ENCODE data around the gene UFC1. TPM values are rescaled to one million over a fixed set of nuclear protein-coding genes. Genes with fewer than 3 reads are reported as not detected.
A peak's percentile ranks its signal among the peaks of the same experiment; 100 is the strongest.

Gene UFC1
- total RNA-seq, 2 experiments from 2014 or later, result 96.6 to 97.8 TPM

DNA sequence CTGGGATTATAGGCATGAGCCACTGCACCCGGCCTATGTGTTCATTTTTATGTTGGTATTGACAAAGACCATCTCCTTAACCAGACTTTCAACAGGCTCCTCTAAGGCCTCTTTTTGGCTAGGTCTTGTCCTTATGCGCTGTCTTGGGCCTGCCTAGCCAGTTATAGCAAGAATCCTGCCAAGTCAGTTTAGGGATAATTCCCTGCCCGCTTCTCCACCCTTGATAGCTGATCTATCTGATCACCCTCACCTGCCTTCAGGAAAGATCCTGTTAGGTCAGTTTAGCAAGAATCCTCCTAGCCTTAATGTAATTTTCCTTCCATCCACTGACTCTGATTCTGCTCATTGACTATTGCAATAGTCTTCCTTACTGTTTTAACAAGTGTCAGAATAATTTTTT is 25.9 kb downstream of the UFC1 start:
- Mint-ChIP-seq H3K4me1 (ENCODE audit: low read depth) (peaks cover 78% of the 10 kb centered on the region), H3K9me3 (no peaks in the 10 kb centered on the region), H3K36me3 (ENCODE audit: low read depth) (peaks cover 26% of the 10 kb centered on the region), H3K4me3 (peak overlapping the region; percentile 50), H3K27ac (peak overlapping the region; percentile 97), H3K27me3 (no peaks in the 10 kb centered on the region)
- H3K27me3 ChIP-seq (ENCODE audit: control insufficient read depth in 1 of 2, insufficient read depth in 2 of 2, low read length in 2 of 2), result no peaks in the 10 kb centered on the region
- intact Hi-C loops (cut with DNase I, micrococcal nuclease), result loop anchor here in 1 of 2 experiments (5.0 kb wide), 1 partner anchor 43 kb away; the partner anchor contains the start of gene APOA2
- no peaks in the 10 kb centered on the region for H3K9me3 ChIP-seq (ENCODE audit: control insufficient read depth in 1 of 2, insufficient read depth in 1 of 2, low read length in 2 of 2)
- CTCF ChIA-PET, result interaction anchor here (1.0 to 1.3 kb wide), 2 partner anchors 46 to 126 kb away, joined by 3 read pairs; partner anchors contain the start of gene TOMM40L
- POLR2A ChIA-PET, result interaction anchor here (0.9 to 5.2 kb wide), 3 partner anchors 14 to 46 kb away, joined by 4 to 67 read pairs (median 4); partner anchors contain the start of genes NDUFS2, PPOX and TOMM40L
- ATAC-seq (ENCODE audit: poor library complexity) (no peak), DNase-seq (no peak)
- TF ChIP-seq, protein P1, sequence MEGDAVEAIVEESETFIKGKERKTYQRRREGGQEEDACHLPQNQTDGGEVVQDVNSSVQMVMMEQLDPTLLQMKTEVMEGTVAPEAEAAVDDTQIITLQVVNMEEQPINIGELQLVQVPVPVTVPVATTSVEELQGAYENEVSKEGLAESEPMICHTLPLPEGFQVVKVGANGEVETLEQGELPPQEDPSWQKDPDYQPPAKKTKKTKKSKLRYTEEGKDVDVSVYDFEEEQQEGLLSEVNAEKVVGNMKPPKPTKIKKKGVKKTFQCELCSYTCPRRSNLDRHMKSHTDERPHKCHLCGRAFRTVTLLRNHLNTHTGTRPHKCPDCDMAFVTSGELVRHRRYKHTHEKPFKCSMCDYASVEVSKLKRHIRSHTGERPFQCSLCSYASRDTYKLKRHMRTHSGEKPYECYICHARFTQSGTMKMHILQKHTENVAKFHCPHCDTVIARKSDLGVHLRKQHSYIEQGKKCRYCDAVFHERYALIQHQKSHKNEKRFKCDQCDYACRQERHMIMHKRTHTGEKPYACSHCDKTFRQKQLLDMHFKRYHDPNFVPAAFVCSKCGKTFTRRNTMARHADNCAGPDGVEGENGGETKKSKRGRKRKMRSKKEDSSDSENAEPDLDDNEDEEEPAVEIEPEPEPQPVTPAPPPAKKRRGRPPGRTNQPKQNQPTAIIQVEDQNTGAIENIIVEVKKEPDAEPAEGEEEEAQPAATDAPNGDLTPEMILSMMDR (IDR thresholded peaks at IDR 0.05), result no peak
- H3K4me3 ChIP-seq (ENCODE audit: low read length), result no peak overlapping the region
- no peak overlapping the region for H3K27ac ChIP-seq (ENCODE audit: low read depth in 1 of 2, low read length in 2 of 2)
- H3K4me1 ChIP-seq (ENCODE audit: insufficient read depth, low read length), result peaks cover 81% of the 10 kb centered on the region
- peaks cover 13% of the 10 kb centered on the region for H3K36me3 ChIP-seq (ENCODE audit: insufficient read depth, low read length)

DNA sequence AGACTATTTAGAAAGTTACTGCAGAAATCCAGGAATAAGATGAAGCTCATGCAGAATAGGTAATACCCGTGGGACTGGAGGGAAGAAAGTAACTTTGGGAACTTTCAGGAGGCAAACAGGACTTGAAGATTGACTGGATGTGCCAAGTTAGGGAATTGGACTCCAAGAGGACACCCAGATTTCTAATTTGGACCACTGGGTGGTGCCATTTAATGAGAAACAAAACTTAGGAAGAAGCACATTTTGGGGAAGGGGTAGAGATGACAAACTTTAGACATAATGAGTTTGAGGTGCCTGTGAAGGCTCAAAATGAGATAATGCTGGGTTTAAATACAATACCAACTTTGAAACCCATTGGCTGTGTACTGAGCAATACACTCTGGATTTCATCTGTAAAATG is 26.9 kb downstream of the UFC1 start:
- no peak overlapping the region for H3K4me3 ChIP-seq (ENCODE audit: low read length)
- peaks cover 4% of the 10 kb centered on the region for H3K36me3 ChIP-seq (ENCODE audit: insufficient read depth, low read length)
- DNase-seq (peak in 3 of 14 experiments; percentile 36 to 49 (median 44)), ATAC-seq (ENCODE audit: poor library complexity) (no peak)
- Mint-ChIP-seq H3K4me1 (ENCODE audit: low read depth) (peaks cover 77% of the 10 kb centered on the region), H3K36me3 (ENCODE audit: low read depth) (peaks cover 17% of the 10 kb centered on the region), H3K27me3 (no peaks in the 10 kb centered on the region), H3K4me3 (peak overlapping the region; percentile 55), H3K27ac (peak overlapping the region; percentile 97), H3K9me3 (no peaks in the 10 kb centered on the region)
- ChIA-PET POLR2A (interaction anchor here (0.7 to 5.2 kb wide), 4 partner anchors 10 to 27 kb away, joined by 3 to 67 read pairs (median 13); partner anchors contain the start of genes NDUFS2, PPOX and UFC1), CTCF (interaction anchor here (1.0 to 3.3 kb wide), 2 partner anchors 11 to 126 kb away, joined by 3 to 14 read pairs; no protein-coding TSS in a partner anchor)
- TF ChIP-seq, protein P1 (IDR thresholded peaks at IDR 0.05), result peak; percentile 70
- H3K27ac ChIP-seq (ENCODE audit: low read depth in 1 of 2, low read length in 2 of 2), result peak overlapping the region in 1 of 2 donors; percentile 78
- intact Hi-C loops (cut with DNase I, micrococcal nuclease), result no loop called here
- no peaks in the 10 kb centered on the region for H3K9me3 ChIP-seq (ENCODE audit: control insufficient read depth in 1 of 2, insufficient read depth in 1 of 2, low read length in 2 of 2)
- H3K4me1 ChIP-seq (ENCODE audit: insufficient read depth, low read length), result peaks cover 81% of the 10 kb centered on the region
- H3K27me3 ChIP-seq (ENCODE audit: control insufficient read depth in 1 of 2, insufficient read depth in 2 of 2, low read length in 2 of 2), result no peaks in the 10 kb centered on the region

DNA sequence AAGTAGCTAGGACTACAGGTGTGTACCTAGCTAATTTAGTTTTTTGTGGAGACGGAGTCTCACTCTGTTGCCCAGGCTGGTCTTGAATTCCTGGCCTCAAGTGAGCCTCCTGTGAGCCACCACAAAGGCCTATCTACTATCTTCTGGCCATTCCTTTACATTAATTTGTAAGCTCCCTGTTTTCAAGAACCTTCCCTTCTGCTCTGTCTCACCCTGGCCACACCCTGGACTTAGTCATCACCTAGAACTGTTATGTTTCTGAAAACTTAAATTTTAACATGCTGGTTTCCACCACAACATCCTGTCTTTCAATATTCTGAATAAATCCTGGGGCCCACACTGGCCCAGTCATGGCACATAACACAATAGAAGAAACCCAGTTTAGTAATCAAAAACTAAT is 28.4 kb downstream of the UFC1 start:
- TF ChIP-seq, protein P1 (IDR thresholded peaks at IDR 0.05), result no peak
- peaks cover 3% of the 10 kb centered on the region for H3K36me3 Mint-ChIP-seq (ENCODE audit: low read depth)
- no peaks in the 10 kb centered on the region for H3K36me3 ChIP-seq (ENCODE audit: insufficient read depth, low read length)
- peak overlapping the region; percentile 74 to 78 for H3K27ac ChIP-seq (ENCODE audit: low read depth in 1 of 2, low read length in 2 of 2)
- H3K27ac Mint-ChIP-seq, result peak overlapping the region; percentile 97
- ATAC-seq (ENCODE audit: poor library complexity), result peak; percentile 49
- no peaks in the 10 kb centered on the region for H3K9me3 Mint-ChIP-seq
- peaks cover 77% of the 10 kb centered on the region for H3K4me1 Mint-ChIP-seq (ENCODE audit: low read depth)
- no peaks in the 10 kb centered on the region for H3K9me3 ChIP-seq (ENCODE audit: control insufficient read depth in 1 of 2, insufficient read depth in 1 of 2, low read length in 2 of 2)
- no peaks in the 10 kb centered on the region for H3K27me3 Mint-ChIP-seq
- ChIA-PET CTCF (interaction anchor here (0.8 to 3.3 kb wide), 6 partner anchors 9 to 109 kb away, joined by 3 to 18 read pairs (median 10); partner anchors contain the start of genes NDUFS2, PPOX and TOMM40L), POLR2A (interaction anchor here (0.6 to 5.2 kb wide), 24 partner anchors 9 to 213 kb away, joined by 3 to 67 read pairs (median 5); partner anchors contain the start of genes ADAMTS4, ARHGAP30, NDUFS2 and NIT1)
- H3K4me3 Mint-ChIP-seq, result peak overlapping the region; percentile 72
- H3K27me3 ChIP-seq (ENCODE audit: control insufficient read depth in 1 of 2, insufficient read depth in 2 of 2, low read length in 2 of 2), result no peaks in the 10 kb centered on the region
- H3K4me1 ChIP-seq (ENCODE audit: insufficient read depth, low read length), result peaks cover 83% of the 10 kb centered on the region
- H3K4me3 ChIP-seq (ENCODE audit: low read length), result peak overlapping the region; percentile 8
- DNase-seq, result peak in 13 of 14 experiments; percentile 36 to 90 (median 54)
- intact Hi-C loops (cut with DNase I, micrococcal nuclease), result no loop called here

Data from CD4-positive, alpha-beta T cell (primary cell).